Cardiac fibroblast (primary cell): Measurements from ENCODE around the gene ACOT13.

Experiments
- DNase-seq, 2 donors: peaks; one replicate each; pipeline versions ENCODE4 v3.0.0 to v3.0.0-alpha.2; 2010; ENCODE audit warnings: low read depth in 2 of 2
- H3K4me3 ChIP-seq, 2 donors: replicated peaks in 1 of 2; 1 replicate in 1 of 2; 2 replicates in 1 of 2; pipeline ENCODE4 v1.5.1; 2011; ENCODE audit warnings: low read depth in 2 of 2, low read length in 2 of 2, mild to moderate bottlenecking in 2 of 2, moderate library complexity in 1 of 2
- TF ChIP-seq, protein P1 (sequence below): IDR thresholded peaks from one replicate; pipeline ENCODE4 v1.5.1; 2011; ENCODE audit warnings: low read depth, mild to moderate bottlenecking, low read length, inconsistent platforms

ACOT13 gene

DNA sequence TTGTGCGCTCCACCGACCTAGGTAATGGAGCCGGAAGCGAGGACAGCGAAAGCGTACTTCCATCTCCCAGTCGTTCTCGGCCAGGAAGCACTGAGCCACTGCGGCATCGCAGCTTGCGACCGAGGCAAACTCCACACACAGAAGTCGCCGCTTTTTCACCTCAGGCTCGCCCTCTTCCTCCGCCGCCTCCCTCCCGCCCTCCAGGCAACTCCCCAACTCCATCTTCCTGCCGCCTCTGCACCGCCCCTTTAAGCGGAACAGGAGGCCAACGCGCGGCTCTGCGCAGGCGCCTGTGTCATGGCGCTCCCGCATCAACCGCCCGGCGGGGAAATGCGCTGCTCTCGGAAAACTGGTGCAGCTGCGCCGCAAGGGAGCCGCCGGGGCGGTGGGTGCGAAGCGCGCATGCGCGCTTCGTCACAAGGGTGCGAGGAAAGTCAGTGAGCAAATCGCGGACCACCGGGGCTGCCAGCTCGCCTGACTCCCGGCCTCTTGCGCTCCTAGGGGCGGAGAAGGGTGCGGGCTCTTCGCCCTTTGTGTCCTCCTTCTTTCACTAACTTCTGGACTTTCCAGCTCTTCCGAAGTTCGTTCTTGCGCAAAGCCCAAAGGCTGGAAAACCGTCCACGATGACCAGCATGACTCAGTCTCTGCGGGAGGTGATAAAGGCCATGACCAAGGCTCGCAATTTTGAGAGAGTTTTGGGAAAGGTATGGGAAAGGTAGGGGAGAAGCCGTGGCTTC lies at the start of gene ACOT13, which contains the start of gene TDP2:
TSS of gene ACOT13 (plus strand) at position 437 of the 737 bp plus-strand sequence. CDS start at position 624, 187 bp downstream.
TSS of gene TDP2 (minus strand) at position 259 of the 737 bp plus-strand sequence. CDS start at position 222, 37 bp downstream.
- DNase-seq, result peak; percentile 97 to 99
- TF ChIP-seq, protein P1, sequence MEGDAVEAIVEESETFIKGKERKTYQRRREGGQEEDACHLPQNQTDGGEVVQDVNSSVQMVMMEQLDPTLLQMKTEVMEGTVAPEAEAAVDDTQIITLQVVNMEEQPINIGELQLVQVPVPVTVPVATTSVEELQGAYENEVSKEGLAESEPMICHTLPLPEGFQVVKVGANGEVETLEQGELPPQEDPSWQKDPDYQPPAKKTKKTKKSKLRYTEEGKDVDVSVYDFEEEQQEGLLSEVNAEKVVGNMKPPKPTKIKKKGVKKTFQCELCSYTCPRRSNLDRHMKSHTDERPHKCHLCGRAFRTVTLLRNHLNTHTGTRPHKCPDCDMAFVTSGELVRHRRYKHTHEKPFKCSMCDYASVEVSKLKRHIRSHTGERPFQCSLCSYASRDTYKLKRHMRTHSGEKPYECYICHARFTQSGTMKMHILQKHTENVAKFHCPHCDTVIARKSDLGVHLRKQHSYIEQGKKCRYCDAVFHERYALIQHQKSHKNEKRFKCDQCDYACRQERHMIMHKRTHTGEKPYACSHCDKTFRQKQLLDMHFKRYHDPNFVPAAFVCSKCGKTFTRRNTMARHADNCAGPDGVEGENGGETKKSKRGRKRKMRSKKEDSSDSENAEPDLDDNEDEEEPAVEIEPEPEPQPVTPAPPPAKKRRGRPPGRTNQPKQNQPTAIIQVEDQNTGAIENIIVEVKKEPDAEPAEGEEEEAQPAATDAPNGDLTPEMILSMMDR, result peak; percentile 64
- peak within 1 kb of the TSS; percentile 96 to 98 for H3K4me3 ChIP-seq

DNA sequence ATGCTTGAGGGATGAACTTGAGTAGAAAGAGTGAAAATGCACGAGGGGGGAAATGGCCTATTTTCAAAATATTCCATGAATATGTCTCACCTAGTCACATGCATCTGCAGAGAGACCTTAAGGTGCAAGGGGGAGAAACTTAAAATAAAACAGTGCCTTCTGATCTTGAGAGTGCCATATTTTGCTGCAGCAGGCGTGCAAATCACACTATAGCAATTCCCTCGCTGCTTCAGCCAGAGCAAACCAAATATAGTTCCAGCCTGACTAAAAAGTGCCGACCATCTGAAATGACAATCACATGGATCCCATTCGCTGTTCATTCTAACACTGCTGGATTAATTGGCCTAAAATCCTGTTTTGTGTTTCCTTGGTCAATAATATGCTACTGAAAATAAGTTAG lies 47.2 kb upstream of the ACOT13 start:
- DNase-seq, result no peak
- no peak overlapping the region for H3K4me3 ChIP-seq
- TF ChIP-seq, protein P1, result no peak

DNA sequence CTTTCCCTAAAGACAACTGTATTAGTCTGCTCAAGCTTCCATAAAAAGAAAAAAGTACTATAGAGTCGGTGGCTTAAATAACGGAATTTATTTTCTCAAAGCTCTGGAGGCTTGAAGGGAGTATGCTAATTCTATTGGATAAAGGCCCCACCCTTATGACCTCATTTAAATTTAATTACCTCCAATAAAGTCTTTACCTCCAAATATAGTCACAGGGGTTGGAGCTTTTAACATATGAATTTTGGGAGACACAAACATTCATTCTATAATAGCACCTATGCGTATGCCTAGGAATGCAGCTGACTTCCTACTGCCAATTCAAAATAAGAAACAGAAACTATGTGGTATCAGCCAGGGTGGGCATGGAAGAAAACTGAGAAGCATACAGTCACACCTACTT lies 46.2 kb upstream of the ACOT13 start:
- no peak for DNase-seq
- no peak overlapping the region for H3K4me3 ChIP-seq
- TF ChIP-seq, protein P1, result no peak

DNA sequence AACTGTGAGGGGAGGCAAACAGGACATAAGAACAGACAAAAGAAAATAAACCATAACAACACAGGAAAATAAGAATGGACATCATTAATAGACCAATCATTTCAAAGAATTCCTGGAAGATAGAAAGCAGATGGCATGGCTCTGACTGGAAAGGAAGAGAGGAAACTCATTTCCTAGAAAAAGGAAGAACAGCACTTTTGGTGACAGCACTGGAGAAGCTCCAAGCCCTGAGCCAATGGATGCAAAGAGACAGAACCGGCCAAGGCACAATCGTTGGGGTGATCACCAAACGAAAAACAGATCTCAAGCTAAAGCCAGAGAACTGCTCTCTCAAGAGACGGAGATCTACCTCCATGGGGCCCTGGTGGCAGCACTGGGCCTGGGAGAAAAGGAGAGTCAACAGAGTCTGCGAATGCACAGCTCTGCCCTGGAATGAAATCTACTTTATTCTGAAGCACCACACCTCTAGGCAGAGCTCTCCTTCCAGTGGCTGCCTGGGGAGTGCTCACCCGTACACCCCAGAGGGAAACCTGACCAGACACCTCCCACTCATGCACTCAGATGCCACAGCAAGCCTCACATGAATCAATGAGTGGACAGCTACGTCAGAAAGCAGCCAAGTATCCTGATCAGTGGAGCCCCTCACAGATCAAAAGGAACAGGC lies 45.1 kb upstream of the ACOT13 start:
- TF ChIP-seq, protein P1, result no peak
- DNase-seq, result no peak

DNA sequence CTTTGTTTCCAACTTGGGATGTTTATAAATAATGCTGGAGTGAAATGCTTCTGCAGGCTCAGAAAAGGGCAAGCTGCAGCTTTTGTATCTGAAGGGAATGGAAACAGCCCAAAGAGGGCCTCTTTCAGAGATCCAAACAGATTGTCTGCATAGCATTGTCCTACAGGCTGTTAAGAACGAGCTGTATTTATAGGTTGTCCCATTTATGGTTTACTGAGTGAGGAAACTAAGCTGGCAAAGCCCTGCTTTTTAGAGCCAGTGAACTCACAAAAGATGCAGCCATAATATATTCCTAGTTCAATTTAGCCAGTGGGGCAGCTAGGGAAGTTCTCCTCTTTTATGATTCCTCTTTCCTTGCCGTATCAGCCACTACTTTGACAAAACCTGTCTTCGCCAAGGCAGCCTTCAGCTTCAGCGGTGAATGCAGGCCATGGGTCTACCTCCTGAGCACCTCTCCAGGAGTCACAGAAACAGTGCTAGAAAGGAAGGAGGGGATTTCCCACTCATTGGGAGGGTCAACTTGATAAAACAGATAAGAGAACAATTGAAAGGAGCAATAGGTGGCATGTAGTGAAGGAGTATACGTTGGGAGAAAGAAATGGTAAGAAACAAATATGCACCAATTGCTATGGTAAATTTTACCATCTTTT lies 35.9 kb upstream of the ACOT13 start:
- DNase-seq, result no peak
- no peak overlapping the region for H3K4me3 ChIP-seq
- TF ChIP-seq, protein P1, result no peak

More for the DNA sequence above, 45.1 kb upstream of the ACOT13 start:
- H3K4me3 ChIP-seq, result no peak overlapping the region

DNA sequence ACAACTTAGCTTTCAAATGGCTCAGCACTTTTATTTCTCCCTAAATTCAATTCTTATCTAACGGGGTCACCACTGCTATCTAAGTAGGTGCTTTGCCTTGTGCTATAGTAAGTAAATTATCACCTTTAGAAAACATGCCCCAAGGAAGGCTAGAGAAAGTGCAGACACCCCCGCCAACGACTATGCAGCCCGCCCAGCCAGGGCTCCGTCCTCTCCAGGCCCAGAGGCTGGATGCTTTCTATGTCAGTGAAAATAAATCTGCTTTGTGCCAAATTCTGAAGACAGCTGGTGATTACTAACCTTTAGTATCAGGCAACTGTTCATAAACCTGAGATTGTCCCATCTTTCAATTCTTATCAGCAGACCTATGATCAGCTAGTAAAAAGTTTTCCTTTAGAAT lies 35.2 kb upstream of the ACOT13 start:
- DNase-seq, result no peak
- H3K4me3 ChIP-seq, result no peak overlapping the region
- TF ChIP-seq, protein P1, result no peak
